Astrocyte (in vitro differentiated cells and primary cell): ENCODE measurements around the gene PAQR4.

Experiments used
- CTCF ChIP-seq: IDR thresholded peaks from 2 replicates; pipeline ENCODE4 v1.5.1; 2011; ENCODE audit warnings: low read depth, mild to moderate bottlenecking, inconsistent platforms, low read length, moderate library complexity; ENCODE audit not compliant: insufficient read depth
- EZH2 ChIP-seq: IDR thresholded peaks from 2 replicates; pipeline ENCODE4 v1.6.1; 2012; ENCODE audit warnings: mild to moderate bottlenecking, low read length, inconsistent platforms; ENCODE audit not compliant: insufficient read depth

- TF ChIP-seq CTCF (no peak), EZH2 (no peak)
These were observed 45.0 kb downstream of the PAQR4 start for GRCh38 chr16:3013998-3014690.
